Kidney (tissue), 14 donors: ENCODE data around the gene GNA14. TPM values are rescaled to one million over a fixed set of nuclear protein-coding genes. Genes with fewer than 3 reads are reported as not detected.

Experiments used
- DNase-seq, 5 donors: peaks; one replicate each; pipeline ENCODE4 v3.0.0-alpha.2; 2013 to 2020
- FAIRE-seq: peaks from 2 replicates; lab custom pipeline; 2012; peaks lifted over from hg19 to GRCh38; lab: Jason Lieb, UNC
- H3K27ac ChIP-seq, 2 donors: one replicate each; pipeline ENCODE4 v1.7.0; 2013; ENCODE audit warnings: low read depth in 2 of 2, low read length in 2 of 2, inconsistent platforms in 1 of 2
- H3K27me3 ChIP-seq: one replicate; pipeline ENCODE4 v1.7.1; 2013; ENCODE audit warnings: low read length, inconsistent platforms; ENCODE audit not compliant: control insufficient read depth, insufficient read depth
- H3K36me3 ChIP-seq, 3 donors: one replicate each; pipeline versions ENCODE4 v1.7.0 to v1.7.1; 2013; ENCODE audit warnings: low read length in 3 of 3, control low read depth in 1 of 3, inconsistent platforms in 1 of 3; ENCODE audit not compliant: insufficient read depth in 3 of 3, control insufficient read depth in 2 of 3
- H3K4me1 ChIP-seq, 3 donors: one replicate each; pipeline versions ENCODE4 v1.7.0 to v1.7.1; 2013; ENCODE audit warnings: low read length in 3 of 3, inconsistent platforms in 1 of 3, low read depth in 1 of 3; ENCODE audit not compliant: control insufficient read depth in 2 of 3, insufficient read depth in 2 of 3
- H3K4me3 ChIP-seq, 3 donors: one replicate each; pipeline versions ENCODE4 v1.7.0 to v1.8.1; 2013; ENCODE audit warnings: low read length in 3 of 3, control low read depth in 1 of 3, inconsistent platforms in 1 of 3
- H3K9ac ChIP-seq, 3 donors: one replicate each; pipeline versions ENCODE4 v1.7.0 to v1.7.1; 2013; ENCODE audit warnings: low read length in 3 of 3, control low read depth in 1 of 3, inconsistent platforms in 1 of 3
- H3K9me3 ChIP-seq, 3 donors: one replicate each; pipeline versions ENCODE4 v1.7.0 to v1.7.1; 2013; ENCODE audit warnings: low read length in 3 of 3, control low read depth in 1 of 3, inconsistent platforms in 1 of 3; ENCODE audit not compliant: control insufficient read depth in 2 of 3, insufficient read depth in 1 of 3
- intact Hi-C: fragments of 100-400 bp; cut with DNase I; formaldehyde crosslinking; loops from one replicate; pipeline ENCODE4 v1.11.1; 2022
- polyA plus RNA-seq: library from polyadenylated mRNA; stranded (reverse); fragments of 350-450 nt; fragmentation: Illumina TruSeq; extraction: RNeasy Lipid Tissue Mini Kit (QIAGEN cat#74804); gene quantifications from one replicate; pipeline ENCODE4 v1.2.3, GENCODE V29; 2014; ENCODE audit warnings: low read depth, low replicate concordance; ENCODE audit not compliant: insufficient read depth
- total RNA-seq: library from RNA; stranded (reverse); fragmentation: NEBNext Ultra II Directional; extraction: Animal tissue kit (Norgen Biotek cat#: 25700); gene quantifications from one replicate; pipeline ENCODE4 v1.2.1, GENCODE V29; 2021
- TF ChIP-seq, protein P1 (sequence below): IDR thresholded peaks from 3 replicates; pipeline ENCODE4 v1.5.1; 2012; ENCODE audit warnings: mild to moderate bottlenecking, moderate library complexity, borderline replicate concordance; ENCODE audit not compliant: insufficient read depth; ENCODE audit errors: extremely low read depth
- donor health status: control.
- donor health status: control.
- donor health status: control.
- donor health status: control.
- donor health status: control.
- donor health status: DM: yes; HTN: yes; CAD: no.
- donor health status: Normal renal cell carcinoma (clear cell type).

The GNA14 gene
- total and polyA plus RNA-seq, 2 donors from 2014 or later: 6.5 to 10.4 TPM

DNA sequence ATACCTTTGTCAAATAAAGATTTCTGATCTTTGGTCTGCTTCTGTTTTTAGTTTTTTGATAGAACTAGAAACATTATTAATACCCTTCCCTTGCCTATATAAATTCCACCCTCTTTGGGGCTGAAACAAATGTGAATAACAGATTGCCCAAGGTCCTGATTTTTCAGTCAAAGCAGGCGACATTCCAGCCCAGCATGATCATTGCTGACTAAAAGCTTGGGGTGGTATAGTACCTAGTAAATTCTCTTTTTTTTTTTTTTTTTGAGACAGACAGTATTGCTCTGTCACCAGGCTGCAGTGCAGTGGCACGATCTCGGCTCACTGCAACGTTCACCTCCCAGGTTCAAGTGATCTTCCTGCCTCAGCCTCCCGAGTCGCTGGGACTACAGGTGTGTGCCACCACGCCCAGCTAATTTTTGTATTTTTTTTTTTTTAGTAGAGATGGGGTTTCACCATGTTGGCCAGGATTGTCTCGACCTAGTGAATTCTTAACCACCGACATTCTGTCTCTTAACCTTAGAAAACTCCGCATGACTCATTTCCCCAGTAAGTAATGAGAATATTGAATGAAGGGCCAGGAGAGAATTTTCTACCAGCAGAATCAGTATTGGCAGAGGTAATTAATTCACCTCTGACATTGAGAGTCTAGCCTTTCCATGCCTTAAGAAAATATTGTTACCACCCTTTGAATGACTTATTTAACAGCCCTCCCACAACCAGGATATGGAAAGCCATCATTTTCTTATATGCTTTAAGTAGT, 226.4 kb downstream of the GNA14 start:
- TF ChIP-seq, protein P1, sequence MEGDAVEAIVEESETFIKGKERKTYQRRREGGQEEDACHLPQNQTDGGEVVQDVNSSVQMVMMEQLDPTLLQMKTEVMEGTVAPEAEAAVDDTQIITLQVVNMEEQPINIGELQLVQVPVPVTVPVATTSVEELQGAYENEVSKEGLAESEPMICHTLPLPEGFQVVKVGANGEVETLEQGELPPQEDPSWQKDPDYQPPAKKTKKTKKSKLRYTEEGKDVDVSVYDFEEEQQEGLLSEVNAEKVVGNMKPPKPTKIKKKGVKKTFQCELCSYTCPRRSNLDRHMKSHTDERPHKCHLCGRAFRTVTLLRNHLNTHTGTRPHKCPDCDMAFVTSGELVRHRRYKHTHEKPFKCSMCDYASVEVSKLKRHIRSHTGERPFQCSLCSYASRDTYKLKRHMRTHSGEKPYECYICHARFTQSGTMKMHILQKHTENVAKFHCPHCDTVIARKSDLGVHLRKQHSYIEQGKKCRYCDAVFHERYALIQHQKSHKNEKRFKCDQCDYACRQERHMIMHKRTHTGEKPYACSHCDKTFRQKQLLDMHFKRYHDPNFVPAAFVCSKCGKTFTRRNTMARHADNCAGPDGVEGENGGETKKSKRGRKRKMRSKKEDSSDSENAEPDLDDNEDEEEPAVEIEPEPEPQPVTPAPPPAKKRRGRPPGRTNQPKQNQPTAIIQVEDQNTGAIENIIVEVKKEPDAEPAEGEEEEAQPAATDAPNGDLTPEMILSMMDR: no peak
- FAIRE-seq (no peak), DNase-seq (no peak)
- intact Hi-C loops: no loop called here
- Histone ChIP-seq H3K4me3 (no peak overlapping the region), H3K9me3 (no peaks in the 10 kb centered on the region), H3K27ac (no peak overlapping the region), H3K9ac (no peak overlapping the region), H3K4me1 (no peaks in the 10 kb centered on the region), H3K36me3 (peaks cover 0 to 5% (median 0%) of the 10 kb centered on the region in 3 donors), H3K27me3 (no peaks in the 10 kb centered on the region)

DNA sequence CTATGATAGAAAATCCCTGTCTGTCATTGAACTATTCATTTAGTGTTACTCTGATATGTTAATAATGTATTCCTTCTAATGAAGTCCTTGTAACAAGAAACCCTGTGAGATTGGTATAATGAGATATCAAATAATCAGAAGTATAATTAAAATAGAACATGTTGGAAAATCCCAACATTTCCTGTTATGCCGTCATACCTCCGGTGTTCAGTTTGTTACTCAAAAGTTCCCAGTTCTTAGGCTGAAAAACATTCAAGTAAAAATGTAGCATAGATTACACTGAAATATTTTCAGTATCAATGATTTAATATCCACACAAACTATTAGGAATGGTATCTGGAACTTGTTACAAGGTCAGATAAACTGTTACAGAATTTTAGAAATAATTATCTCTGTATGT, 227.5 kb downstream of the GNA14 start:
- Histone ChIP-seq H3K9ac (no peak overlapping the region), H3K4me1 (no peaks in the 10 kb centered on the region), H3K9me3 (no peaks in the 10 kb centered on the region), H3K27ac (no peak overlapping the region), H3K27me3 (no peaks in the 10 kb centered on the region), H3K36me3 (peaks cover 0 to 5% (median 0%) of the 10 kb centered on the region in 3 donors), H3K4me3 (no peak overlapping the region)
- peak; percentile 6 for FAIRE-seq
- TF ChIP-seq, protein P1: no peak
- intact Hi-C loops: no loop called here
- DNase-seq: no peak

DNA sequence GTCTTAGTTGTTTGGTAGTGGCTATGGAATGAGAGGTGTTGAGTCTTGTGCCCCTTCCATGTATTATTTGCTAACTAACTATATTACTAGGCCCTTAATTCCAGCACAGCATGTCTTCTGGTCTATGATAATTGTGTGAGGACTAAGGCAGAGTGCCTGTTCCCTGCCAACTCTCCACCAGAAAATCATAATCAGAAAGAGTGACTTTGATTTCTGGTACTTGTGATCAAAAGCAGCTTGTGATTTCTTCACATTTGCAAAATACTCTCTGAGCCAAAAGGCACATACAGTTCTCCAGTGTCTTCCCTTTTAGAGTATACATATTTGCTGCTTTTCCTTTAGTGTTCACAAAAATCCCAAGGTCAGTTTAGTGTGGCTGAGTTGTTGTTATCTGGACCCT, 229.9 kb downstream of the GNA14 start:
- Histone ChIP-seq H3K27me3 (no peaks in the 10 kb centered on the region), H3K9me3 (no peaks in the 10 kb centered on the region), H3K36me3 (peaks cover 0 to 5% (median 0%) of the 10 kb centered on the region in 3 donors), H3K27ac (no peak overlapping the region), H3K9ac (no peak overlapping the region), H3K4me1 (no peaks in the 10 kb centered on the region), H3K4me3 (no peak overlapping the region)
- TF ChIP-seq, protein P1: no peak
- intact Hi-C loops: no loop called here
- FAIRE-seq (no peak), DNase-seq (no peak)
